ENCODE data around the gene VTI1A.

The VTI1A gene

GRCh38 chr10:112639298-112639697 lies 192.3 kb downstream of the VTI1A start:
- no peak for DNase-seq (ENCODE audit: low read depth in 2 of 2)

- DNase-seq (ENCODE audit: low read depth in 2 of 2), result no peak
These were observed 193.6 kb downstream of the VTI1A start for GRCh38 chr10:112640638-112641037.

- no peak for DNase-seq (ENCODE audit: low read depth in 2 of 2)
These were observed 196.7 kb downstream of the VTI1A start for GRCh38 chr10:112643600-112644264.

GRCh38 chr10:112644265-112644645 lies 197.2 kb downstream of the VTI1A start:
- no peak for DNase-seq (ENCODE audit: low read depth in 2 of 2)

- no peak for DNase-seq (ENCODE audit: low read depth in 2 of 2)
These were observed 202.2 kb downstream of the VTI1A start for GRCh38 chr10:112649006-112649821.

GRCh38 chr10:112649822-112650152 lies 202.8 kb downstream of the VTI1A start:
- no peak for DNase-seq (ENCODE audit: low read depth in 2 of 2)

GRCh38 chr10:112650588-112651030 lies 203.6 kb downstream of the VTI1A start:
- DNase-seq (ENCODE audit: low read depth in 2 of 2), result no peak

GRCh38 chr10:112653215-112653614 lies 206.2 kb downstream of the VTI1A start:
- no peak for DNase-seq (ENCODE audit: low read depth in 2 of 2)

- DNase-seq (ENCODE audit: low read depth in 2 of 2), result no peak
These were observed 206.8 kb downstream of the VTI1A start for GRCh38 chr10:112653851-112654250.

GRCh38 chr10:112654794-112655193 lies 207.8 kb downstream of the VTI1A start:
- DNase-seq (ENCODE audit: low read depth in 2 of 2), result no peak

GRCh38 chr10:112655722-112656121 lies 208.7 kb downstream of the VTI1A start:
- no peak for DNase-seq (ENCODE audit: low read depth in 2 of 2)

- DNase-seq (ENCODE audit: low read depth in 2 of 2), result no peak
These were observed 211.4 kb downstream of the VTI1A start for GRCh38 chr10:112658465-112658864.

- DNase-seq (ENCODE audit: low read depth in 2 of 2), result no peak
These were observed 212.1 kb downstream of the VTI1A start for GRCh38 chr10:112658900-112659638.

- no peak for DNase-seq (ENCODE audit: low read depth in 2 of 2)
These were observed 216.5 kb downstream of the VTI1A start for GRCh38 chr10:112663234-112664125.

GRCh38 chr10:112666094-112666493 lies 219.1 kb downstream of the VTI1A start:
- no peak for DNase-seq (ENCODE audit: low read depth in 2 of 2)

GRCh38 chr10:112669989-112670388 lies 223.0 kb downstream of the VTI1A start:
- DNase-seq (ENCODE audit: low read depth in 2 of 2), result no peak

GRCh38 chr10:112671743-112672142 lies 224.7 kb downstream of the VTI1A start:
- DNase-seq (ENCODE audit: low read depth in 2 of 2), result no peak

- DNase-seq (ENCODE audit: low read depth in 2 of 2), result no peak
These were observed 225.7 kb downstream of the VTI1A start for GRCh38 chr10:112672706-112673105.

- no peak for DNase-seq (ENCODE audit: low read depth in 2 of 2)
These were observed 228.6 kb downstream of the VTI1A start for GRCh38 chr10:112675560-112676083.

GRCh38 chr10:112677689-112678088 lies 230.7 kb downstream of the VTI1A start:
- DNase-seq (ENCODE audit: low read depth in 2 of 2), result no peak

GRCh38 chr10:112678581-112678980 lies 231.6 kb downstream of the VTI1A start:
- DNase-seq (ENCODE audit: low read depth in 2 of 2), result no peak

All from stimulated activated CD4-positive, alpha-beta T cell treated with anti-CD3 and anti-CD28 coated beads, Interleukin-1b, Interleukin-23, amount 100 ng/mL, for 4 hours (primary cell).